ENCODE results near the gene DMBT1. TPM values are rescaled to one million over a fixed set of nuclear protein-coding genes. Genes with fewer than 3 reads are reported as not detected.

Gene DMBT1
- polyA plus RNA-seq, 1 donor: 0.05 TPM

- DNase-seq: no peak
Measured at GRCh38 chr10:122647383-122647968, 86.9 kb downstream of the DMBT1 start.

GRCh38 chr10:122648599-122649428 is 88.3 kb downstream of the DMBT1 start:
- DNase-seq: peak; percentile 61

- no peak for DNase-seq
Measured at GRCh38 chr10:122649903-122650302, 89.3 kb downstream of the DMBT1 start.

- DNase-seq: no peak
Measured at GRCh38 chr10:122650331-122650730, 89.8 kb downstream of the DMBT1 start.

- no peak for DNase-seq
Measured at GRCh38 chr10:122655524-122656307, 95.2 kb downstream of the DMBT1 start.

GRCh38 chr10:122656308-122656705 is 95.8 kb downstream of the DMBT1 start:
- DNase-seq: no peak

- DNase-seq: no peak
Measured at GRCh38 chr10:122656741-122657140, 96.2 kb downstream of the DMBT1 start.

- no peak for DNase-seq
Measured at GRCh38 chr10:122657255-122657654, 96.7 kb downstream of the DMBT1 start.

GRCh38 chr10:122657729-122658128 is 97.2 kb downstream of the DMBT1 start:
- DNase-seq: no peak

GRCh38 chr10:122658356-122659049 is 97.9 kb downstream of the DMBT1 start:
- DNase-seq: no peak

GRCh38 chr10:122659126-122659525 is 98.6 kb downstream of the DMBT1 start:
- DNase-seq: no peak

- DNase-seq: no peak
Measured at GRCh38 chr10:122659651-122660050, 99.1 kb downstream of the DMBT1 start.

GRCh38 chr10:122660696-122661095 is 100.1 kb downstream of the DMBT1 start:
- no peak for DNase-seq

GRCh38 chr10:122662231-122662630 is 101.7 kb downstream of the DMBT1 start:
- no peak for DNase-seq

- DNase-seq: no peak
Measured at GRCh38 chr10:122663516-122664130, 103.1 kb downstream of the DMBT1 start.

GRCh38 chr10:122664501-122664900 is 103.9 kb downstream of the DMBT1 start:
- no peak for DNase-seq

- peak; percentile 46 for DNase-seq
Measured at GRCh38 chr10:122665329-122665860, 104.8 kb downstream of the DMBT1 start.

GRCh38 chr10:122665946-122666345 is 105.4 kb downstream of the DMBT1 start:
- no peak for DNase-seq

GRCh38 chr10:122669045-122669444 is 108.5 kb downstream of the DMBT1 start:
- no peak for DNase-seq

GRCh38 chr10:122669842-122670241 is 109.3 kb downstream of the DMBT1 start:
- DNase-seq: no peak

GRCh38 chr10:122671355-122671754 is 110.8 kb downstream of the DMBT1 start:
- no peak for DNase-seq

- no peak for DNase-seq
Measured at GRCh38 chr10:122672655-122673054, 112.1 kb downstream of the DMBT1 start.

Measured in left kidney (tissue), 2 donors.